Ishikawa (cell line): Measurements from ENCODE around the gene GCFC2.

Source experiments
- CEBPB ChIP-seq: IDR thresholded peaks from 2 replicates; pipeline ENCODE4 v1.6.1; 2012
- EGR1 ChIP-seq: IDR thresholded peaks from 2 replicates; pipeline ENCODE4 v1.6.1; 2012
- EP300 ChIP-seq: IDR thresholded peaks from 2 replicates; pipeline ENCODE4 v1.6.1; 2012; ENCODE audit warnings: borderline replicate concordance
- FOXM1 ChIP-seq: IDR thresholded peaks from 2 replicates; pipeline ENCODE4 v1.6.1; 2012; ENCODE audit warnings: low read depth, borderline replicate concordance
- MAX ChIP-seq: IDR thresholded peaks from 2 replicates; pipeline ENCODE4 v1.6.1; 2012
- RAD21 ChIP-seq: IDR thresholded peaks from 2 replicates; pipeline ENCODE4 v1.6.1; 2012; ENCODE audit warnings: low read depth
- REST ChIP-seq: IDR thresholded peaks from 2 replicates; pipeline ENCODE4 v1.6.1; 2012; ENCODE audit warnings: low read depth, mild to moderate bottlenecking
- TAF1 ChIP-seq: IDR thresholded peaks from 2 replicates; pipeline ENCODE4 v1.6.1; 2012; ENCODE audit warnings: low read depth, mild to moderate bottlenecking
- USF1 ChIP-seq: IDR thresholded peaks from 2 replicates; pipeline ENCODE4 v1.6.1; 2012
- YY1 ChIP-seq: IDR thresholded peaks from 2 replicates; pipeline ENCODE4 v1.6.1; 2012; ENCODE audit warnings: low read depth

GRCh38 chr2:75698918-75699317, 11.8 kb downstream of the GCFC2 start:
- no peak for TF ChIP-seq RAD21
- TF ChIP-seq YY1 = no peak
- no peak for TF ChIP-seq TAF1
- no peak for TF ChIP-seq REST
- TF ChIP-seq EGR1 = no peak
- TF ChIP-seq CEBPB = no peak
- no peak for TF ChIP-seq MAX
- TF ChIP-seq FOXM1 = no peak
- TF ChIP-seq EP300 = no peak
- TF ChIP-seq USF1 = no peak
